Prostate gland (tissue), 2 donors: ENCODE results near the gene MLST8.

ENCODE experiments used
- CTCF ChIP-seq, 4 experiments: fragments of 200-600 bp in 2 of 4; fragments of 450-650 bp in 2 of 4; sonication (generic) in 2 of 4; IDR thresholded peaks; 1 replicate in 3 of 4; 2 replicates in 1 of 4; pipeline ENCODE4 v1.5.1; 2016 to 2019; ENCODE audit warnings: antibody characterized with exemption in 4 of 4, mild to moderate bottlenecking in 2 of 4, moderate library complexity in 2 of 4
- POLR2A ChIP-seq: fragments of 450-650 bp; IDR thresholded peaks from one replicate; pipeline ENCODE4 v1.6.1; 2016; ENCODE audit warnings: antibody characterized with exemption, mild to moderate bottlenecking
- POLR2AphosphoS5 ChIP-seq: sonication (generic); formaldehyde crosslinking; IDR thresholded peaks from one replicate; pipeline ENCODE4 v1.6.1; 2017; ENCODE audit warnings: antibody characterized with exemption

- TF ChIP-seq CTCF (IDR thresholded peaks at IDR 0.05) (no peak), POLR2AphosphoS5 (no peak), POLR2A (no peak)
These were observed 32.4 kb upstream of the MLST8 start for GRCh38 chr16:2172688-2173335.
